ENCODE measurements around the gene SWSAP1. TPM values are rescaled to one million over a fixed set of nuclear protein-coding genes. Genes with fewer than 3 reads are reported as not detected.

SWSAP1 gene
- total RNA-seq, 1 experiment from 2014 or later = 3.0 TPM

GRCh38 chr19:11374433-11375142 is at the start of gene SWSAP1 (continued):
- TF ChIP-seq AFF4 (CRISPR knock-in tag; IDR thresholded peaks at IDR 0.05; ENCODE audit: borderline replicate concordance) (no peak), ARID4B (CRISPR knock-in tag; IDR thresholded peaks at IDR 0.05; ENCODE audit: borderline replicate concordance) (peak; percentile 67; the same call in 1 of the 2 replicates), NFATC4 (CRISPR knock-in tag; IDR thresholded peaks at IDR 0.05) (no peak), ZSCAN18 (CRISPR knock-in tag; IDR thresholded peaks at IDR 0.05) (no peak), ZNF512 (CRISPR knock-in tag; IDR thresholded peaks at IDR 0.05; ENCODE audit: borderline replicate concordance) (no peak), FOXP4 (CRISPR knock-in tag; IDR thresholded peaks at IDR 0.05) (peak; percentile 60), NFE2L1 (CRISPR knock-in tag; IDR thresholded peaks at IDR 0.05) (no peak), ZBTB21 (CRISPR knock-in tag; IDR thresholded peaks at IDR 0.05; ENCODE audit: borderline replicate concordance) (no peak), FOXP1 (CRISPR knock-in tag; IDR thresholded peaks at IDR 0.05; ENCODE audit: borderline replicate concordance) (no peak), CDX4 (CRISPR knock-in tag; IDR thresholded peaks at IDR 0.05; ENCODE audit: borderline replicate concordance) (no peak), JUN (CRISPR knock-in tag; IDR thresholded peaks at IDR 0.05) (no peak)
- TF ChIP-seq, protein P1, sequence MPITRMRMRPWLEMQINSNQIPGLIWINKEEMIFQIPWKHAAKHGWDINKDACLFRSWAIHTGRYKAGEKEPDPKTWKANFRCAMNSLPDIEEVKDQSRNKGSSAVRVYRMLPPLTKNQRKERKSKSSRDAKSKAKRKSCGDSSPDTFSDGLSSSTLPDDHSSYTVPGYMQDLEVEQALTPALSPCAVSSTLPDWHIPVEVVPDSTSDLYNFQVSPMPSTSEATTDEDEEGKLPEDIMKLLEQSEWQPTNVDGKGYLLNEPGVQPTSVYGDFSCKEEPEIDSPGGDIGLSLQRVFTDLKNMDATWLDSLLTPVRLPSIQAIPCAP (CRISPR knock-in tag; IDR thresholded peaks at IDR 0.05) = no peak
- TF ChIP-seq, protein P2, sequence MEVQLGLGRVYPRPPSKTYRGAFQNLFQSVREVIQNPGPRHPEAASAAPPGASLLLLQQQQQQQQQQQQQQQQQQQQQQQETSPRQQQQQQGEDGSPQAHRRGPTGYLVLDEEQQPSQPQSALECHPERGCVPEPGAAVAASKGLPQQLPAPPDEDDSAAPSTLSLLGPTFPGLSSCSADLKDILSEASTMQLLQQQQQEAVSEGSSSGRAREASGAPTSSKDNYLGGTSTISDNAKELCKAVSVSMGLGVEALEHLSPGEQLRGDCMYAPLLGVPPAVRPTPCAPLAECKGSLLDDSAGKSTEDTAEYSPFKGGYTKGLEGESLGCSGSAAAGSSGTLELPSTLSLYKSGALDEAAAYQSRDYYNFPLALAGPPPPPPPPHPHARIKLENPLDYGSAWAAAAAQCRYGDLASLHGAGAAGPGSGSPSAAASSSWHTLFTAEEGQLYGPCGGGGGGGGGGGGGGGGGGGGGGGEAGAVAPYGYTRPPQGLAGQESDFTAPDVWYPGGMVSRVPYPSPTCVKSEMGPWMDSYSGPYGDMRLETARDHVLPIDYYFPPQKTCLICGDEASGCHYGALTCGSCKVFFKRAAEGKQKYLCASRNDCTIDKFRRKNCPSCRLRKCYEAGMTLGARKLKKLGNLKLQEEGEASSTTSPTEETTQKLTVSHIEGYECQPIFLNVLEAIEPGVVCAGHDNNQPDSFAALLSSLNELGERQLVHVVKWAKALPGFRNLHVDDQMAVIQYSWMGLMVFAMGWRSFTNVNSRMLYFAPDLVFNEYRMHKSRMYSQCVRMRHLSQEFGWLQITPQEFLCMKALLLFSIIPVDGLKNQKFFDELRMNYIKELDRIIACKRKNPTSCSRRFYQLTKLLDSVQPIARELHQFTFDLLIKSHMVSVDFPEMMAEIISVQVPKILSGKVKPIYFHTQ (CRISPR knock-in tag; IDR thresholded peaks at IDR 0.05) = peak; percentile 52; the same call in 1 of the 2 replicates
- TF ChIP-seq, protein P3, sequence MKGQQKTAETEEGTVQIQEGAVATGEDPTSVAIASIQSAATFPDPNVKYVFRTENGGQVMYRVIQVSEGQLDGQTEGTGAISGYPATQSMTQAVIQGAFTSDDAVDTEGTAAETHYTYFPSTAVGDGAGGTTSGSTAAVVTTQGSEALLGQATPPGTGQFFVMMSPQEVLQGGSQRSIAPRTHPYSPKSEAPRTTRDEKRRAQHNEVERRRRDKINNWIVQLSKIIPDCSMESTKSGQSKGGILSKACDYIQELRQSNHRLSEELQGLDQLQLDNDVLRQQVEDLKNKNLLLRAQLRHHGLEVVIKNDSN (CRISPR knock-in tag; IDR thresholded peaks at IDR 0.05) = 0 out of 2 replicates have a peak, but pooled peaks have one; percentile 25
- TF ChIP-seq, protein P4, sequence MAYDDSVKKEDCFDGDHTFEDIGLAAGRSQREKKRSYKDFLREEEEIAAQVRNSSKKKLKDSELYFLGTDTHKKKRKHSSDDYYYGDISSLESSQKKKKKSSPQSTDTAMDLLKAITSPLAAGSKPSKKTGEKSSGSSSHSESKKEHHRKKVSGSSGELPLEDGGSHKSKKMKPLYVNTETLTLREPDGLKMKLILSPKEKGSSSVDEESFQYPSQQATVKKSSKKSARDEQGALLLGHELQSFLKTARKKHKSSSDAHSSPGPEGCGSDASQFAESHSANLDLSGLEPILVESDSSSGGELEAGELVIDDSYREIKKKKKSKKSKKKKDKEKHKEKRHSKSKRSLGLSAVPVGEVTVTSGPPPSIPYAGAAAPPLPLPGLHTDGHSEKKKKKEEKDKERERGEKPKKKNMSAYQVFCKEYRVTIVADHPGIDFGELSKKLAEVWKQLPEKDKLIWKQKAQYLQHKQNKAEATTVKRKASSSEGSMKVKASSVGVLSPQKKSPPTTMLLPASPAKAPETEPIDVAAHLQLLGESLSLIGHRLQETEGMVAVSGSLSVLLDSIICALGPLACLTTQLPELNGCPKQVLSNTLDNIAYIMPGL (CRISPR knock-in tag; IDR thresholded peaks at IDR 0.05) = no peak; the same call in 1 of the 2 replicates

Measured in WTC11 (cell line).